T-helper 22 cell (primary cell): ENCODE measurements around the gene CHMP2A.
"Not testable (repeated sequence)": the region's sequence is repeated elsewhere in the genome, so short reads cannot be mapped to it uniquely, and the experiment has no call there.

Source experiments
- DNase-seq: peaks from one replicate; pipeline ENCODE4 v3.0.0-alpha.2; 2020; ENCODE audit warnings: low read depth

Gene CHMP2A

DNA sequence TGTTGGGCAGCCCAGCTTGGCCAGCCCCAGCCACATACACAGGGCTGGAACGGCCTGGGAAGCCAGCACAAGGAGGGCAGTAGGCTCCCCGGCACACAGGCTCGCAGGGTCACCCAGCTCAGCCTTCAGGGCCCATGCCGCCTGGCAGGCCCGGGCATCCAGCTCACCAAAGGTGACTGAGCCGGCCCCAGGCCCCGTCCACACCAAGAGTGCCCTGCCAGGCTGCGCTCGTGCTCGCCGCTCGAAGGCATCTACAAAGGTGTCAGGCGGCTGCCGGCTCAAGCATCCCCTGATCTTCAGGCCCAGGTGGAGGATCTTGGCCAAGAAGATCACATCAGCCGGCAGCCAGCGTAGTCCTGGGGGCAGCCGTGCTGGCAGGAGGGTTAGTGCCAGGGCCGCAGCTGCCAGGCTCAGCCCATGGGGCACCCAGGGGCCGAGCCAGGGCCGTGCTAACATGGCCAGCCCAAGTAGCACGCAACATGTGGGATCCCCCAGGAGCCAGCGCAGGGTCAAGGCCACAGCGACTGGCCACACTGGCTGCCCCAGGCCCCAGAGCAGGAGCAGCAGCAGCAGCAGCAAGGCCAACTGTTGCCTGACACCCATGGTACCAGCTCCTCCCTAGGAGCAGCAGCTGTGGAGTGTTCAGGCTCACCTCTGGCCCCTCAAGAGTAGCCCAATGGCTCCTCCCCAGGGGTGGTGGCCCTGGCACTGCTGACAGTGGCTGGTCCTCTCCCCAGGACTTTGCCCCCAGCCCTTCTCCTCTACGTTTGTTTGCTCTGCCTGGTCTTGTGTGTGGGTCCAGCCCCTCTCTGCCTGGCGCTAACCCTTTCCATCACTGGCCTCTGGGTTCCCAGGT, 43.3 kb downstream of the CHMP2A start, which contains the start of gene SLC27A5:
Gene SLC27A5, minus strand, starts transcription at position 640 of the 856 bp plus-strand sequence. Its CDS starts 37 bp downstream, at position 603.
- DNase-seq: no peak

DNA sequence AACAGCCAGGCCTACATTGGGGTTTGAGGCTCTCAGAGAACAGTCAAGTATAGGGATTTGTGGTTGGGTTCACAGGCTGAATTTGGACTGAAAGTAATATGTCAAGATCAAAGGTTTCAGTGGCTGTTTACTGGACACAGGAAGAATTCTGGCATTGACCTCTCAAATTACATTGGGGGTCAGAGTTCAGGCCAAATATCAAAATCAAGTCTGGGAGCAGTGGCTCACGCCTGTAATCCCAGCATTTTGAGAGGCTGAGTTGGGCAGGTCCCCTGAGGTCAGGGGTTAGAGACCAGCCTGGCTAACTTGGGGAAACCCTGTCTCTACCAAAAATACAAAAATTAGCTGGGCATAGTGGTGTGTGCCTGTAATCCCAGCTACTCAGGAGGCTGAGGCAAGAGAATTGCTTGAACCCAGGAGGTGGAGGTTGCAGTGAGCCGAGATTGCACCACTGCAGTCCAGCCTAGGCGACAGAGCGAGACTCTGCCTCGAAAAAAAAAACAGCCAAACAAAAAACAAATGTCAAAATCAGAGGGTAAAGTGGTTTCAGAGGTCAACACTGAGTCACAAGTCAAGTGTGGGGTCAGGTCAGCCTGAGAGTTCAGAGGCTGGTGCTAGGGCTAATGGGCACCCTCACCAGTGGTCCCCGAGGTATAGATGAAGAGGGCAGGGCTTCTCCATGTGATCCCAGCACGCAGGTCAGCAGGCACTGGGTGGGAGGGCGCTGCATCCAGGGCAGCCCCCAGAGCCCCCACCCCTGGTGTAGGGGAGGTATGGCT, 44.6 kb downstream of the CHMP2A start:
- DNase-seq: no peak

DNA sequence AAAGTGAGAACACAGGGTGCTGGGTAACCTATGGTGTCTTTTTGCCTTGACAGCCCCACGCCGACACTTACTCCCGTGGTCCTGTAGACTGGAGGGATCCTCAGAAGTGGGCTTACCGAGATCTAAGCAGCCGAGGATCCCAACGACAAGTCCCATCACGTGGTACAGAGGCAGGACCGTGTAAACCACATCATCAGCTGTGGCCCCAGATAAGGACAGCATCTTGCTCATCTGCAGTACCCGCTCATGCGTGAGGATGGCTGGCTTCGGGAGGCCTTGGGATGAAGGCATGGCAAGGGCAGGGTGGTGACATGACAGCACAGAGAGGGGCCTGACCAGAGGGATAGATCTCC, 45.2 kb downstream of the CHMP2A start:
- no peak for DNase-seq

DNA sequence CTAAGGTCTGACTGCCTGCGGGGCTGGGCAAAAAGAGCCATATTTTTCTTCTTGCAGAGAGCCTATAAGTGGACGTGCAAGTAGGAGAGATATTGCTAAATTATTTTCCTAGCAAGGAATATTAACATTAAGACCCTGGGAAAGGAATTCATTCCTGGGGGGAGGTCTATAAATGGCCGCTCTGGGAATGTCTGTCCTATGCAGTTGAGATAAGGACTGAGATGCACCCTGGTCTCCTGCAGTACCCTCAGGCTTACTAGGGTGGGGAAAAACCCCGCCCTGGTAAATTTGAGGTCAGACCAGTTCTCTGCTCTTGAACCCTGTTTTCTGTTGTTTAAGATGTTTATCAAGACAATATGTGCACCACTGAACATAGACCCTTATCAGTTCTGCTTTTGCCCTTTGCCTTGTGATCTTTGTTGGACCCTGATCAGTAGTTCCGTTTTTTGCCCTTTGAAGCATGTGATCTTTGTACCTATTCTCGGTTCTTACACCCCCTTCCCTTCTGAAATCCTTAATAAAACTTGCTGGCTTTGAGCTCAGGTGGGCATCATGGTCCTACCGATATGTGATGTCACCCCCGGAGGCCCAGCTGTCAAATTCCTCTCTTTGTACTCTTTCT, 47.2 kb downstream of the CHMP2A start:
- not testable (repeated sequence) for DNase-seq
